COLO829 (cell line): ENCODE measurements around the gene SGMS1.

ENCODE experiments used
- DNase-seq: peaks from one replicate; pipeline ENCODE4 v3.0.0; 2012; ENCODE audit warnings: low spot score

The SGMS1 gene

GRCh38 chr10:50421026-50421719, 202.6 kb downstream of the SGMS1 start:
- peak; percentile 8 for DNase-seq

- no peak for DNase-seq
Measured at GRCh38 chr10:50420196-50420595, 203.6 kb downstream of the SGMS1 start.

- DNase-seq: no peak
Measured at GRCh38 chr10:50419756-50420155, 204.0 kb downstream of the SGMS1 start.

GRCh38 chr10:50419091-50419490, 204.7 kb downstream of the SGMS1 start:
- DNase-seq: no peak

GRCh38 chr10:50417886-50418830, 205.6 kb downstream of the SGMS1 start:
- DNase-seq: no peak

- no peak for DNase-seq
Measured at GRCh38 chr10:50417486-50417885, 206.3 kb downstream of the SGMS1 start.

- no peak for DNase-seq
Measured at GRCh38 chr10:50416881-50417280, 206.9 kb downstream of the SGMS1 start.

GRCh38 chr10:50416181-50416824, 207.5 kb downstream of the SGMS1 start:
- DNase-seq: no peak

- no peak for DNase-seq
Measured at GRCh38 chr10:50415292-50415691, 208.5 kb downstream of the SGMS1 start.

- no peak for DNase-seq
Measured at GRCh38 chr10:50410066-50410811, 213.5 kb downstream of the SGMS1 start.

- no peak for DNase-seq
Measured at GRCh38 chr10:50407076-50407801, 216.5 kb downstream of the SGMS1 start.

- no peak for DNase-seq
Measured at GRCh38 chr10:50406457-50407070, 217.2 kb downstream of the SGMS1 start.

GRCh38 chr10:50405723-50406122, 218.0 kb downstream of the SGMS1 start:
- no peak for DNase-seq

- DNase-seq: no peak
Measured at GRCh38 chr10:50404021-50404773, 219.6 kb downstream of the SGMS1 start.

- DNase-seq: no peak
Measured at GRCh38 chr10:50403074-50403473, 220.7 kb downstream of the SGMS1 start.

- DNase-seq: no peak
Measured at GRCh38 chr10:50402466-50402865, 221.3 kb downstream of the SGMS1 start.

- no peak for DNase-seq
Measured at GRCh38 chr10:50400694-50401093, 223.1 kb downstream of the SGMS1 start.

GRCh38 chr10:50398823-50399222, 224.9 kb downstream of the SGMS1 start:
- DNase-seq: no peak

GRCh38 chr10:50398381-50398780, 225.4 kb downstream of the SGMS1 start:
- no peak for DNase-seq
